ENCODE results near the gene PCMT1.
"Not testable (repeated sequence)": the region's sequence is repeated elsewhere in the genome, so short reads cannot be mapped to it uniquely, and the experiment has no call there.

PCMT1 gene

DNA sequence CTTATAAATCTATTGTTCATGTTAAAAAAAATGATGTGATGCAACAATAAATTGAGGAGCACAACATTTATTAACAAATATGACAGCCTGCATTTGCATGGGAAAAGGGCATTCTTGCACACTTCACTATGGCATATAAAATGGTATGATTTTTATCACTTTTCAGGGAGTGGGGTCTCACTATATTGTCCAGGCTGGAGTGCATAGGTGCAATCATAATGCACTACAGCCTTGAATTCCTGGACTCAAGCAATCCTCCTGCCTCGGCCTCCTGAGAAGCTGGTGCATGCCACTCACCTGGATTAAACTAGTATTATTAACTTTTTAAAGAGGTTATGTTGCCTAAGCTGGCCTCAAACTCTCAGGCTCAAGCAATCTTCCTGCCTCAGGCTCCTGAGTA is 14.6 kb upstream of the PCMT1 start:
- TF ChIP-seq CTCF (IDR thresholded peaks at IDR 0.05; ENCODE audit: low read length) (no peak), EZH2 (IDR thresholded peaks at IDR 0.05; ENCODE audit: borderline replicate concordance, low read length) (no peak)
- H3K9me2 ChIP-seq (ENCODE audit: low read depth, low read length): no peaks in the 10 kb centered on the region
- no peak overlapping the region for H3K4me3 ChIP-seq (ENCODE audit: low read depth, low read length, poor library complexity, severe bottlenecking)
- no peak overlapping the region for H3K9ac ChIP-seq (ENCODE audit: low read length)
- H3K27me3 ChIP-seq (ENCODE audit: insufficient read depth, low read length): no peaks in the 10 kb centered on the region
- H3K4me1 ChIP-seq (ENCODE audit: insufficient read depth, low read length, severe bottlenecking): no peaks in the 10 kb centered on the region
- H3K27ac ChIP-seq (ENCODE audit: low read depth, low read length, poor library complexity, severe bottlenecking): no peak overlapping the region
- no peak overlapping the region for H3K4me2 ChIP-seq (ENCODE audit: low read length)
- H3K36me3 ChIP-seq (ENCODE audit: insufficient read depth, low read length): peaks cover 83% of the 10 kb centered on the region
- no peaks in the 10 kb centered on the region for H3F3A ChIP-seq (ENCODE audit: insufficient read depth, low read length)
- no peaks in the 10 kb centered on the region for H3K79me2 ChIP-seq (ENCODE audit: insufficient read depth, low read length)
- H4K20me1 ChIP-seq (ENCODE audit: insufficient read depth, low read length): no peaks in the 10 kb centered on the region
- H2AFZ ChIP-seq (ENCODE audit: low read length): no peak overlapping the region
- no peaks in the 10 kb centered on the region for H3K9me3 ChIP-seq (ENCODE audit: low read length)

- Histone ChIP-seq H3K79me2 (ENCODE audit: insufficient read depth, low read length) (peaks cover 15% of the 10 kb centered on the region), H3K4me1 (ENCODE audit: insufficient read depth, low read length, severe bottlenecking) (peaks cover 21% of the 10 kb centered on the region), H3K9ac (ENCODE audit: low read length) (peak overlapping the region; percentile 85), H3K4me3 (ENCODE audit: low read depth, low read length, poor library complexity, severe bottlenecking) (peak overlapping the region; percentile 90), H3K4me2 (ENCODE audit: low read length) (peak overlapping the region; percentile 91), H3K36me3 (ENCODE audit: insufficient read depth, low read length) (peaks cover 34% of the 10 kb centered on the region)
- H3K9me2 ChIP-seq (ENCODE audit: low read depth, low read length); H2AFZ ChIP-seq (ENCODE audit: low read length); H3K27ac ChIP-seq (ENCODE audit: low read depth, low read length, poor library complexity, severe bottlenecking); H4K20me1 ChIP-seq (ENCODE audit: insufficient read depth, low read length); H3K9me3 ChIP-seq (ENCODE audit: low read length); H3K27me3 ChIP-seq (ENCODE audit: insufficient read depth, low read length); H3F3A ChIP-seq (ENCODE audit: insufficient read depth, low read length): not testable (repeated sequence)
These were observed 4.3 kb upstream of the PCMT1 start for GRCh38 chr6:149745252-149745651.

DNA sequence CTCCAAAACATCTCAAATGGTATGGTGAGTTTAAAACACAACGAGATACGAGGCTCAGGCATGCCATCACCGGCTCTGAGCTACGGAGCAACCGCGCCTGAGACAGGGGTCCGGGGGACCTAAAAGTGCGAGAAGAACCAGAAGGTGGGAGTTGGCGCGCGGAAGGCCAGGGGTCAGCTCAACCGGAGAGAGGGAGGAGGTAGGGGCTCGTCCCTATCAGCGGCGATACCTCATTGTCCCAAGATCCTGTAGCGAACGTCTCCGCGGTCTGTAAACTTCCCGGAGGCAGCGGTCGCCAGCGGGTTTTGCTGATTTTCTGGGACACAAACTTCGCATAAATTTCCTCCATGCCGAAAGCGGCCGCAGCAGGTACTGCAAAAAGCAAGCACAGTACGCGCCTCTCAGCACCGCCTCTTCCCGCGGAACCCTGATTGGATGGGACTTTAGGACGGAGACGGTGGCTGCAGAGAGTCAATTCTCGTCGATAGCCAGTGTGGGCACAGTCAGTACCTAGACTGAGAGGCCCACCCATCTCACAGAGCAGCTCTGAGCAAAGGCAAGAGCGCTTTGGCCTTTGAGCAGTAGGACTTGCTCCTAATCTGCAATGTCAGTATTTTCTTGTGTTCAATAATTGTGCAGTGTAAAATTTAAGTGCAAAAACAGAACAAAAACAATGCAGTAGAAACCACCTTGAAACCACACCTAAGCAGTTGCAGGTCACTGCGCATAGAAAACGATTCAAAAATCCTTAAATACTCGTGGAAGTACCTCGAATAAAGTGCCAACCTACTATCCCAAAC is 3.2 kb upstream of the PCMT1 start, which contains the start of gene NUP43:
NUP43 (minus strand) TSS at position 383 of the 800 bp plus-strand sequence; CDS start at position 349, 34 bp downstream.
- Histone ChIP-seq H3K9me2 (ENCODE audit: low read depth, low read length) (no peaks in the 10 kb centered on the region), H3K79me2 (ENCODE audit: insufficient read depth, low read length) (peaks cover 26% of the 10 kb centered on the region)
- TF ChIP-seq EZH2 (IDR thresholded peaks at IDR 0.05; ENCODE audit: borderline replicate concordance, low read length) (no peak), CTCF (IDR thresholded peaks at IDR 0.05; ENCODE audit: low read length) (peak; percentile 51)

GRCh38 chr6:149749082-149749593 is 403 bp upstream of the PCMT1 start:
- peaks cover 54% of the 10 kb centered on the region for H3K79me2 ChIP-seq (ENCODE audit: insufficient read depth, low read length)
- peak overlapping the region; percentile 94 for H3K9ac ChIP-seq (ENCODE audit: low read length)
- H3K4me1 ChIP-seq (ENCODE audit: insufficient read depth, low read length, severe bottlenecking): peaks cover 53% of the 10 kb centered on the region
- H3K4me2 ChIP-seq (ENCODE audit: low read length): peak overlapping the region; percentile 99; the same call in 1 of the 2 replicates
- H3K9me2 ChIP-seq (ENCODE audit: low read depth, low read length); H3K27me3 ChIP-seq (ENCODE audit: insufficient read depth, low read length); H4K20me1 ChIP-seq (ENCODE audit: insufficient read depth, low read length); H3K9me3 ChIP-seq (ENCODE audit: low read length); H2AFZ ChIP-seq (ENCODE audit: low read length); H3F3A ChIP-seq (ENCODE audit: insufficient read depth, low read length): not testable (repeated sequence)
- H3K36me3 ChIP-seq (ENCODE audit: insufficient read depth, low read length): peaks cover 11% of the 10 kb centered on the region
- H3K4me3 ChIP-seq (ENCODE audit: low read depth, low read length, poor library complexity, severe bottlenecking): peak overlapping the region; percentile 92
- peak overlapping the region; percentile 76 for H3K27ac ChIP-seq (ENCODE audit: low read depth, low read length, poor library complexity, severe bottlenecking)

More for the DNA sequence above, 3.2 kb upstream of the PCMT1 start, which contains the start of gene NUP43:
- H3K27me3 ChIP-seq (ENCODE audit: insufficient read depth, low read length): no peaks in the 10 kb centered on the region
- H3K27ac ChIP-seq (ENCODE audit: low read depth, low read length, poor library complexity, severe bottlenecking): peak within 1 kb of the TSS; percentile 54
- peak within 1 kb of the TSS; percentile 85 for H3K9ac ChIP-seq (ENCODE audit: low read length)
- H3K4me1 ChIP-seq (ENCODE audit: insufficient read depth, low read length, severe bottlenecking): peaks cover 31% of the 10 kb centered on the region
- H3K36me3 ChIP-seq (ENCODE audit: insufficient read depth, low read length): peaks cover 25% of the 10 kb centered on the region
- H2AFZ ChIP-seq (ENCODE audit: low read length): peak within 1 kb of the TSS; percentile 76; the same call in 1 of the 2 replicates
- no peaks in the 10 kb centered on the region for H4K20me1 ChIP-seq (ENCODE audit: insufficient read depth, low read length)
- peak within 1 kb of the TSS; percentile 91 for H3K4me2 ChIP-seq (ENCODE audit: low read length)
- H3K9me3 ChIP-seq (ENCODE audit: low read length): no peaks in the 10 kb centered on the region
- peak within 1 kb of the TSS; percentile 90 for H3K4me3 ChIP-seq (ENCODE audit: low read depth, low read length, poor library complexity, severe bottlenecking)
- no peaks in the 10 kb centered on the region for H3F3A ChIP-seq (ENCODE audit: insufficient read depth, low read length)

Measured in OCI-LY1 (cell line).